Superior temporal gyrus (tissue), 1 donor: ENCODE data around the gene PTGDS.
A peak's percentile ranks its signal among the peaks of the same experiment; 100 is the strongest.

Source experiments
- DNase-seq: peaks from one replicate; pipeline ENCODE4 v3.0.0-alpha.2; 2016; ENCODE audit errors: extremely low spot score

Gene PTGDS

DNA sequence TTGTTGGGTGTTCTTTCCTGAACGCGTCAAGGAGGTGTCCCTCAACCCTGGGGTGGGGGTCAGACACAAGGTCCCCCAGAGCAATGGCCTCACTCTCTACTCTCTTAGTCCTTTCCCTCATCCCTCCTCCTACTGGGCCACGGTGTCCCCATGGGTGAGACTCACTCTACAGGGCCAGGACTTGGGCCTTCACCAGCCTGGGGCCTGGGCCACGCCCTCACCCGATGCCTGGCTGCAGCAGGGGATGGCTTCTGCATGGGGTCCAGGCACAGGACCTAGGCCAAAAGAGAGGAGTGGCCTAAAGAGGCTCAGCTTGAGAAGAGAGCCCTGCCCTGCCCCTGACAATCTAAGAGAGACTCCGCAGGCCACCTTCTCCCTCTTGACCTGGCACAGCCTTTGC, 19.4 kb upstream of the PTGDS start:
- no peak for DNase-seq

DNA sequence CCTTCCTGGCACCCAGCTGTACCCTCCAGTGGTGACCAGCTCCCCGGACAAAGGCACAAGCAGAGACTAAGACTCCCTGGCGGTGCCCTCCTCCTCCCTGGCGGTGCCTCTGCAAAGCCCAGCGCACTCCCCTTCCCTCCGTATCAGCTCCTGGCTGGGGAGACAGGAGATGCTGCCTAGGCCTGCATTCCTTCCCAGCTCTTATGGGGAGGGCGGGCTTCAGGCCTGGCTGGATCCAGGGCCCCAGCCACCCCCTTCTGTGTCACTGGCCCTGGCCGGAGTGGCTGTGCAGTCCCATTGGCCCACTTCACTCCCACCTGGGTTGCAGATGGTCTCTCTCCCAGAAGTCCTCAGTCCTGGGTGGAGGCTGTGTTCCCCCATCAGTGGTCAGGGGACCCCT, 18.8 kb upstream of the PTGDS start:
- no peak for DNase-seq

DNA sequence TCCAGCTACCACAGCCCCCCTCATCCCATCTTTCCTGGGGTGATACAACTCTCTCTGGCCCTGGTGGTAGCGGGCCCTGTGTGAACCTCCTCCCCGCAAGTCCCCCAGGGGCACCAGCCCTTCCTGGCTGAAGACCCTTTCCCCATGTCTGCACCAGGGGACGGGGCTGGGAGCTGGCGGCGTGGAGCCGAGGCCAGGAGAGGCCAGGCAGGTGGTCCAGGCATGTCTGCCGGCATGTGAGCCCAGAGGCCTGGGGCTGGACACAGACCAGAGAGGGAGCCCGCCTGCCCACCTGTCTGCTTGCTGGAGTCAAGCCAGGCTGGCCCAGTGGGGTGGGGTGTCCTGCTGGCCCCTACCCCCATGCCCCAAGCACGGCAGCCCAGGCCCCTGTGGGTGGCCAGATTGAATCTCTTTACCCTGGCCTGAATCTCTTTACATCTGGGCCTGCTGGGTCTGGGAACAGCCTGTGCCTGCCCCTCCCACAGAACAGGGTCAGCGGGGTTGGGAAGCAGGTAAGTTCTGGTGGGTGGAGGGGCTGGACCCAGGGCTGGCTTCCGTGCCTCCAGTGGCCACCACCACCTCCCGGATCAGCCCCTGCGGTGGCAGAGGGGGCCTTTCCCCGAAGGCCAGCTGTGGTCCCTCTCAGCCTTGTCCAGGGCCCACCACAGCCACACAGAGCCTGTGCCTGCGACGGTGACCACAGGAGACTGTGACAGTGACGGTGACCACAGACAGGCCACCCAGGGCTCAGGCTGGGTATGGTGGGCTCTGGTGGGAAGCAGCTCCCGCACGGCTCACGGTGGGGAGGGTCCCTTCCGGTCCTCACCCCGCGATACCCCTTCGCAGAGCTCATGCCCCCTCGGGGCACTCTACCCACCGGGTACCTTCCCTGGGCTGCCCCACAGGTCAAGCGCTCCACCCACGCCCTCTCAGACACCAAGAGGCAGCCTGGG, 18.1 kb upstream of the PTGDS start:
- DNase-seq: no peak

DNA sequence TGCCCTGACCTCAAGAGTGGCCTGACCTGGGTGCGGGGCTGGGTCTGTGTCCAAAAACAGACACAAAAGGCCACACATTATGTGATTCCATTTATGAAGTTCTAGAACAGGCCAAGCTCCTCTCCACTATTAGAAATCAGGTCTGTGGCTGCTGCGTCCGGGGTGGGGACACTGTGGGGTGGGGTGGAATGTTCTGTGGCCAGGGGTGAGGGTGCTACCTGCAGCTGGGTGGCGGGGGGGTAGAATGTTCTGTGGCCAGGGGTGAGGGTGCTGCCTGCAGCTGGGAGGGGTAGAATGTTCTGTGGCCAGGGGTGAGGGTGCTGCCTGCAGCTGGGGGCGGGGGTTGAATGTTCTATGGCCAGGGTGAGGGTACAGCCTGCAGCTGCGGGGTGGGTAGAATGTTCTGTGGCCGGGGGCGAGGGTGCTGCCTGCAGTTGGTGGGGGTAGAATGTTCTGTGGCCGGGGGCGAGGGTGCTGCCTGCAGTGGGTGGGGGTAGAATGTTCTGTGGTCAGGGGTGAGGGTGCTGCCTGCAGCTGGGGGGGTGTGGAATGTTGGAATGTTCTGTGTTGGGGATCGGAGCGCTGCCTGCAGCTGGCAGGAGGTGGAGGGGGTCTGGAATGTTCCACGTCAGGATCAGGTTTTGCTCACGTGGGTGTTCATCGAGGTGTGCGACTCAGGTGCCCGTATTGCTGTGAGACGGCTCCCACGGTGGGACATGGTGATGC, 16.9 kb upstream of the PTGDS start:
- no peak for DNase-seq

DNA sequence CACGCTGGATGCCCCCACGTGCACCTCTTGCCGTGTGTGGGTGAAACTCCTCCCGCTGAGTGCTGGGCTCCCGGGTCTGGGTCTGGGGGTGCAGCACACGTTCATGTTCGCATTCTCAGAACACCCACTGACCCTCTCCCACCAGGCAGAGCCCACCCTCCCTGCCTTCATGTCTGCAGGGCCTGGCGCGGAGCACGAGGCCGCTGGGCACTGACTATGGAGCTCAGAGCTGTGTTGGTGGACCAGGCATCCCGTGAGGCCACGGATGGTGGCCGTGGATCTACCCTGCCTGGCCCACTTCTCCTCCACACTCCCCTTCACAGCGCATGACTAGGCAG, 16.4 kb upstream of the PTGDS start:
- DNase-seq: no peak

DNA sequence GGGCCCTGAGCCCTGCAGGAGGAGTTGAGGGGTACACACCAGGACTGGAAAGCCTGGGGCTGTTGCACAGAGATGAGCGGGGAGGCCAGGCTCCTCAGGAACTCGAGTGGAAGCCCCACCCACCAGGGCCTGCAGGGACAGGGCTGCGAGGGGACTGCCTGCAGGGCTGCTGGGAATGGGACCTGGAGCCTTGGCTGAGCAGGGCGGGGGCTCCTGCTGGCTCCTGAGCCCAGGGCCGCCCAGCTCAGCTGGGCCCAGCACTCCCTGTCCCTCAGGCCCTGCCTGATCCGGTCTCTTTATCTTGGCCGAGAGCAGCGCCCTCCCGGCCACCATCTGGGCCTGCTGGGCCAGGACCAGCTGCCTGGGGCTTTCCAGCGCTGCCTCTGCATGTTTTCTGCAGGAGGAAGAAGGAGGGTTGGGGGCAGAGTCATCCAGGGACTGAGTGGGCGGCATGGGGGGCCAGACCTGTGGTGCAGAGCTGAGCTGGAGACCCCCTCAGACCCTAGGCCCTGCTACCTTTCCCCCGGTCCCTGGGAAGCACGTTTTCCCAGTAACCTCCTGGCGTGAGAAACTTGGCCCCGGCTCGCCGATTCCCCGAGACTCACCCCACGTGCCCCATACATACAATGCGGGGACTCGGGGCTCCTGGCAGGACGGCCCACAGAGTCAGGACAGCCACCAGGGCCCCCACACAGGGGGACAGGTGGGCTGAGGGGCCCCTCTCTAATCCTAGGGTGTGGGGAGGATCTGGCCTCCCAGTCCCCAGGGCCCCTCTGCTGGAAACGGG, 15.8 kb upstream of the PTGDS start:
- no peak for DNase-seq

DNA sequence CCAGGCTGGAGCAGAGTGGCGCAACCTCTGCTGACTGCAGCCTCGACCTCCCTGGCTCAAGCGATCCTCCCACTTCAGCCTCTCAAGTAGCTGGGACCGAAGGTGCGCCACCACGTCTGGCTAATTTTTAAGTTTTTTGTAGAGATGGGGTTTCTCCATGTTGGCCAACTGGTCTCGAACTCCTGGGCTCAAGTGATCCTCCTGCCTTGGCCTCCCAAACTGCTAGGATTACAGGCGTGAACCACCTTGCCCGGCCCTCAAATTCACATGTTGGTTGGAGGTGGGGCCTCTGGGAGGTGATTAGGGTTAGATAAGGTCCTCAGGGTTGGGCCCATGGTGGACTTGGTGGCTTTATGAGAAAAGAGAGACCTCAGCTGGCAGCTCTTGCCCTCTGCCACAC, 15.1 kb upstream of the PTGDS start:
- DNase-seq: no peak

DNA sequence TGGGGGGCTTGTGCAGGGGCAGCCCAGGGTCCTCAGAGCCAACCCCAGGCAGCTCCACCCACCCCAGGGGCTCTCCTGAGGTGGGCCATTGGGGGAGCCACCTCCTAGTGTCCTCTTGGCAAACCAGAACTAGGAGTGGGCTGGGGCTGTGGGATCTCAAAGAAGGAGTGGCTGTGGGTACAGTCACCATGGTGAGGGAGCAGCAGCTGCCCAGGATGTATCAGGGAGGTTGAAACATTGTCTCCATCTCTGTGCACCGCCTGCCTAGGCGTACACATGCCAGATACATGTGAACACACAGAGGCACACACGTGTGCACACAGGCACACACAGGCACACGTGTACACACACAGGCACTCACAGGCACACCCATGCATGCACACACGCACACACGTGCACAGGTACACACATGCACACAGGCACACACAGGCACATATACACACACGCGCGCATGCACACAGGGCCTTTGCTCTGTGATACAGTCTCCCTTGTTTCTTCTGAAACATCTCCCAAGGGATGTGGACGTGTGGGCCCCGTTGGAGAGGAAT, 14.5 kb upstream of the PTGDS start:
- DNase-seq: no peak

DNA sequence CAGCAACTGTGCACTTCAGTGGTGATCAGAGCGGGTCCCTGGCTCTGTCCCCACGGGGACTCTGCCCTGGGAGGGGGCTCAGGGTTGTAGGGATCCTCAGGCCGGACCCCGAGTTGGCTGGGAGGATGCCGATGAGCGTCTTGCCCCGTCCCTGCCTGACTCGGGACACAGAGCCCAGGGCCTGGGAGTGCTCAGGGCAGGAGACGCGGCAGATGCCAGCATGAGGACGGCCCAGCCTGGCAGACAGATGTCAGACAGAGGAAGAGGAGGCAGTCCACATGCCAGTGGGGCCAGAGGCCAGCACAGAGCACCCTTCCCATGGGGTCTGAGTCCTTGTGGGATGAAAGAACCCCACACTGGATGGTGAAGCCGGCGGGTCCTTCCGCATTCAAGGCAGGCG, 14.0 kb upstream of the PTGDS start:
- DNase-seq: no peak

DNA sequence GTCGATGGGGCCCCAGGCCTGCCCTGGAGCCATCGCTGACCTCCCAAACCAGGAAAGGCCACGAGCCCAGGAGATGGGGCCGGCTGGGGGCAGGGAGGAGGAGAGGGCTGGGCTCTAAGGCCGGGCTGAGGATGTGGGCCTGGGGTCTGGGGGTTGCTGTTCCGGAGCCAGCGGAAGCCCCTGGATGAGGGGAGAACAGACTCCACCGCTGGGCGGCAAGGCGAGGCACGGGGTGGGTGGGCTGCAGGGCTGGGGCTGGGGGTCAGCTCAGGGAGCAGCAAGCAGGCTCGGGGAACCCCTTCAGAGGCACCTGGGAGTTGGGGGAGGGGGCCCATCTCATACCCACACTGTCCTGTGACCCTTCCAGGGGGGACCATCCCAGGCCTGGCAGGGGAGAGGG, 13.6 kb upstream of the PTGDS start:
- no peak for DNase-seq

DNA sequence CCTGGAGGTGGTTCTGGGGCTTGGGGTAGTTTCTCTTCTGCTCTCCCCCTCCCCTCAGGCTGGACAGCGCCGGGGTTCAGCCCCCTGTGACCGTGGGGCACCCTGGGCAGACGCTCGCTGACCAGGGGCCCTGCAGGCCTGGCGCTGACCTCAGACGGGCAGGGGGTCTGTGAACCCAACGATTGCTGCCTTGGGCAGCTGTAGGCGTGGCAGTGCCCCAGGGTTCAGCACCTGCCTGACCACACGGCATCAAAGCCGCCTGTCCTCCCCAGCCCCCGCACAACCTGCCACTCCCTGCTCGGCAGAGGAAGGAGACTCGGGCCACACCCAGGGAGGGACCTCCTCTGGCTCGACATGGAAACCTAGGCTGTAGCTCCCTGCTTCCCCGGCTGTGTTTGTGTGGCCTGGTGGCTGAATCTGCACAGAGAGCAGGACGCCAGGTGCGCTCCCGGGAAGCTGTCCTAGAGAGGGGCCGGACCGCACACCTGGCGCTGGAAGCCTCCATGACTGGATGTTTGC, 13.1 kb upstream of the PTGDS start:
- no peak for DNase-seq

DNA sequence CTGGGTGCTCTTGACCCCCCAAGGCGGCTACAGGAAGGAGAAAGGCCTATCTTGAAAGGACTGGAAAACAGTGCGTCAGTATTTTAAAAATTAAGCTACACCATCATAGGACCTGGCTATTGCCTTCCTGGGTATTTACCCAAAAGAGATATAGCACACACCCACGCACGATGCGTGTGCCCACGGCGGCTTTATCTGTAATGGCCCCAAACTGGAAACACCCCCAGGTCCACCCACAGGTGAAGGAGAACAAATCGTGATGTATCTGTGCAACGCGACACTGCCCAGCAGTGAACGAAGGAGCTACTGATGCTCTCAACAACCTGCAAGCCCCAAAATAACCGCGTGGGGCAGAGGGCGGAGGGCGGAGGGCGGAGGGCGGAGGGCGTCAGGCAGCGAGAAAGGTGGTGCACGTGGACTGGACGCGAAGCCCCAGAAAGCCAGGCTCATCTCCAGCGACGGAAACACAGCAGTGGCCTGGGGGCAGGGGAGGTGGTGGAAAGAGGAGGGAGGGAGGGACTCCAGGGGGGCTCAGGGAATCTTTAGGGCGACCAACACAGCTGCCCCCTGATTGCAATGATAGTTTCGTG, 12.4 kb upstream of the PTGDS start:
- no peak for DNase-seq

DNA sequence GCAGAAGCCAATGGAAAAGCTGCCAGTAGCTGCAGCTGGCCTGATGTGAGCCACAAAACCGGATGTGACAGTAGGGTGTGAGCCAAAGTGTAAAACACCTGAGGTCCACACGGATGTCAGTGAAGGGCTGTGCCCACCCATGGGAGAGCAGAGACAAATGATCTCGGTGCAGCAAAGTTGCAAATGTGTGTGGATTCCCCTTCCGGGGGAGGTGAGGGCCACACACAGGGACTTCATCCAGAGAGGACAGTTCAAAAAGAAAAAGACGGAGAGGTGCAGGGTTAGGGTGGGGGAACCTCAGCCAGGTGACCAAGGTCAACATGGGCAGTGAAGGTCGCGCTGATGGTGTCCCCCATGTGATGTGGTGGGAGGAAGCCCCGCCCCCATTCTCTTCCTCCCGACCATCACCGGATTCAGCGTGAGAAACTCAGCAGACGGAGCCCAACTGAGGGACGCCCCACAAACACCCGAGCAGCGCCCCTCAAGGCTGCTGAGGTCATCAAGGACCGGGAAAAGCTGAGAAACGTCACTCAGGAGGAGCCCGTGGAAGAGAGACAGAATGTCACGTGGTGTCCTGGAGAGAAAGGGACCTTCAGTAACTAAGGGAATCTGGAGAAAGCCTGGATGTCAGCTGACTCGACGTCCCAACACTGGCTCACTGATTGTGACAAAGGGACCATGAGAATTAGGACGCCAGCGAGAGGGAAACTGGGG, 11.4 kb upstream of the PTGDS start:
- peak; percentile 86 for DNase-seq

DNA sequence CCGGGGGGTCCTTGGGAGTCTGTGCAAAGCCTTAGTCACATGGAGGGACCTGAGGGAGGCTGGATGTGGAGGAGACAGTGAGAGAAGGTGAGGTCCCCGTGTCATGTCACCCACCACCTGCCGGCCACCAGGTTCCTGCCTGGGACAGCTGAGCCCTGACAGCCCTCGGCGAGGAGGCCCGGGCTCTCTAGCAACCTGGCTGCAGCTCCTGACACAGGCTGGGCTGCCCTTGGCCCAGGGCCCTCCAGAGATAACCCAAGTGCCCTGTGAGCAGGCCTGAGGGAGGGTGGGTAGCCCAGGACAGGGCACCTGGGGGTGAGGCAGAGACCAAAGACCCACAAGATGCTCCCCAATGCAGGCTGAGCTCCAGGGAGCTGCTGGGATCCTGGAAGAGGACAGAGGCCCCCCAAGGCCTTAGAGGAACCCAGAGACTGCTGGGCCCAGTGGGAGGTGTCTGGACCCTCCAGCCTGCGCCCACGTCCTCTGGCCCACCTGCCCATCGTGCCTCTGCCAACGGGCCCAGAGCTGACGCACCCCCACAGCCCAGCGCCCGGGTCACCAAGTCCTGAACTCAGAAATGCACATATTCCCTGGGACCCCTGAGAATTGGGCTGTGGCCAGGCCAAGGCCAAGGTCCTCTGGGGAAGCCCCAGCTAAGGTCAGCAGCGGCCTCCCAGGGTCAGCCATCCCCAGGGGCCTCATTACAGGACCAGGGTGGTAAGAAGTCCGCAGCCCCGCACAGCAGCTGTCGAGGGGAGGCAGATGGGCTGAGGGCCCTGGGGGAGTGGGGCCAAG, 8.8 kb upstream of the PTGDS start:
- DNase-seq: no peak

DNA sequence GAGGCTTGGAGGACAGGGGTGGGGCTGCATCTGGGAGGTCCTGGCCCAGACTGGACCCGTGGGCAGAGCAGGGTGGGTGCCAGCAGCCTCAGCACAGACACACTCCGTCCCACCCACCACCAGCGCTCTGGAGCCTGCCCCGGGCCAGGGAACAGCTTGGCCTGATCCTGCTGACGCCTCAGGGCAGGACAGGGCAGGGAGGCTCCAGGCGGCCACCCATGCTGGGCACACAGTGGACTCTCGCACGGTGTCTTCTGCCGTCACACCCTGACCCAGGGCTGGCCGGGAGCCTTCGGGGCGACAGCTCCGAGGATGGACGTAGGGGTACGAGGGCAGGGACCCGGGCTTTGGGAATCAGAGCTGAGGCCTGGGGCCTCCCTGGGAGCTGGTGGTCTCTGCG, 8.2 kb upstream of the PTGDS start:
- DNase-seq: no peak

DNA sequence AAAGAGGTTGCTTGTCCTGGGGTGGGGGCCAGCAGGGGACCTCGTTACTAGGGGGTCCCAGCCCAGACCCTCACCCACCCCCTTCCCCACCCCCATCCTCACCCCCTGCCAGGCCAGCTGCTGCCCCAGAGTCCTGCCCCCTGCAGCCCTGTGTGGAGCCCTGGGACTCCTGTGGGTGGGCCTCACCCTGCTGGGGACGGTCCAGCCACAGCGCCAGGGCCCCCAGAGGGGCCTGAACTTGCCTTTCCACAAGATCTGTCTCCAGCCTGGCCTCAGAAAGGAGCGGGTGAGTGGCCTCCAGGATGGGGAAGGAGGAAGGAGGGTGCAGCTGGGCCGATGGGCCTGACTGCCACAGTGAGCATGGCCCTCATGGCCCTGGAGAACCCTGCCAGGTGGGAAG, 7.5 kb upstream of the PTGDS start:
- DNase-seq: no peak

DNA sequence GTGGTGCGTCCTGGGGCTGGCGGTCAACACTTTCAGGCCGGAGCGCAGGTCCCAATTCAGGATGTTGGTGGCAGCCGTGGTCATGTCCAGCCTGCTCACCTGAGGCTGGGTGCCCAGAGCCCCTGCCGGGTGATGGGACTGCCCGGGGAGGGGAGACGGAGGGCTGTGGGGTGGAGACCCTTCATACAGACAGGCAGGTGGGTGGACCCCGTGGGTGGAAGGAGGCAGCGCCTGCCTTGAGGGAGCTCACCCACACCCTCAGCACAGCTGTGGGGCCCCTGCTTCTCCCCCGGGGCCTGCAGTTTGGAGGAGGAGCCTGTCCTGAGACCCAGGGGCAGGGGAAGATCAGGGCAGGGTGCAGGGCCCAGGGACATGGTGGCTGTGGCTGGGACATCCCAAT, 6.9 kb upstream of the PTGDS start:
- DNase-seq: no peak

DNA sequence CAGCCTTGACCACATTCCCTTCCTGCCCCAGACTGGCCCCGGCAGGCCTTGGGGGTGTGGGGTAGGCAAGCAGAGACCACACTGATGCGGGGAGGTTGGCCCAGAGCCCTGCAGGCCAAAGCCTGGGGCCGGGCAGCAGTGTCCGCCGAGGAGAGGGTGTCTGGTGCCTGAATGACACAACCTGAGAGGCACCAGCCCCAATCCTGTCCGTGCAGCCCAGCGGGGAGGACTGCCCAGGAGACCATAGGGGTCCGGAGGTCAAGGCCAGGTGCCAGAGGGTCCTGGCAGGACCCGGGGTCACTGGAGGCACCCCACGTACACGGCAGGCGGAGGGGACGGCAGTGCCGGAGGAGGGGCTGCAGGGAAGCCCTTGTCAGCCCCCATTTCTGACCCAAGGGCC, 5.6 kb upstream of the PTGDS start:
- DNase-seq: no peak

DNA sequence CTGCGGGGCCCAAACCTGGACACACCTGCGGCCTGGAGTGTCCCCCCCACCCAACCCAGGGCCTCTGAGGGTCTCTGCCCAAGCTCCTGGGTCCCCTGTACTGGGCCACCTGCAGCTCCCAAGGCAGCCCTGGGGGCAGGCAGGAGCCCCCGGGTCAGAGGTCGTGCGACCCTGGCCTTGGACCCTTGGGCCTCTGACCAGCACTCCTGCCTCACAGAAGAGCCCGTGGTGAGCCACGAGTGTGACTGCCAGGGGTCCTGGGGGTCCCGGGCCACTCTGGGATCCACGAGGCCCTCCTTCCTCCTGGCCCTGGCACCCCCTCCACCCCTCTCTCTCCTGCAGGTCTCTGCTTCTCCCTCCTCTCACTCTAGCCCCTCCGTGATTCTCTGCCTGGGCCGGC, 5.0 kb upstream of the PTGDS start:
- DNase-seq: no peak

DNA sequence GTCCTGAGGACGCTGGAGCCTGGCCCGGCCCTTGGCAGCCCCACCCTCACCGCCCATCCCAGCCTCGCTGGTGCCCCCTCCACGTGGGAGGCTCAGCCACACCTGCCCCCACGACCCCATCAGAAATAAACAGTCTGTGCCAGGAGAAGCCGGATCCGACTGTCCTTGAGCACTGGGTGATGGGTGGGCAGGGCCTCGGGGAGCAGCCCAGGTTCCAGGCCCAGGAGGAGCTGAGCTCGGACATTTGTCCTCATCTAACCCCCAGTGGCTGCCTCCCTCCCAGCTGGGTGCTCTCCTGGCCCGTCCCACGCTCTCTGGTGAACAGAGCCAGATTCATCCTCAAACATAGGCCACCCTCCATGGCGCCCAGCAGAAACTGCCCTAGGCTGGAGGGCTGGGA, 4.6 kb upstream of the PTGDS start:
- DNase-seq: no peak
